ENCODE results near the gene SORBS2.

SORBS2 gene

DNA sequence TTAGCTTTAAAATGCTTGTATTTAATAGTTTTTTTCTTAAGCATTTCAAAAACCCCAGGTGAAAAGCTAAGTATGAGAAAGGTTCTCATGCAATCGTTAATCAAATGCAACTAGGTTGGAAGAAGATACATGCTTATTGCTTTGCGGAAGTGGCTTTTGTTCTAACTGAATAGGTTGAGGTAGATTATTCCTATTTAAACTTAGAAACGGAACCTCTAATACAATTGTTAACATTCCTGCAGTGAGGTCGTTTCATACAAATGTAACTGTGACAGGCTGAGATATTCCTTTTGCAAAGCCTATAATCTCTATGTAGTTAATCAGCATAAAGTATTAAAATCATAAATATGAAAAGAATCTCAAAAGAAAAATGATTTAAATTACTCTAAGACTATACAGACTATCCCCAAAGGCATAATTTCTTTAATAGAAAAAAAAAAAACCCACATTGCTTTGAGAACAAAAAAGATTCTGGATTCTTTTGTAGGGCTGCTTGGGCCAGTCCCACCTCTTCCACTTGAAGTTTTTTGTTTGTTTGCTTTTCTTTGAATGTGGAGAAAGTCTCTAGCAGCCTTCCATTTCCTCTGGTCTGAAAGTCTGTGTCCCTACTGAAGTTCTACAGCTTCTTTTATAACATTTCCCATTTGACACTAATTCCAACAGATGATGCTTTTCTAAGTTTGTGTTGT, 25.6 kb upstream of the SORBS2 start:
- in situ Hi-C loops (cut with MboI; ENCODE audit: low pct_unique_long_range_greater_than_20kb, low sequenced_read_pairs) = no loop called here

DNA sequence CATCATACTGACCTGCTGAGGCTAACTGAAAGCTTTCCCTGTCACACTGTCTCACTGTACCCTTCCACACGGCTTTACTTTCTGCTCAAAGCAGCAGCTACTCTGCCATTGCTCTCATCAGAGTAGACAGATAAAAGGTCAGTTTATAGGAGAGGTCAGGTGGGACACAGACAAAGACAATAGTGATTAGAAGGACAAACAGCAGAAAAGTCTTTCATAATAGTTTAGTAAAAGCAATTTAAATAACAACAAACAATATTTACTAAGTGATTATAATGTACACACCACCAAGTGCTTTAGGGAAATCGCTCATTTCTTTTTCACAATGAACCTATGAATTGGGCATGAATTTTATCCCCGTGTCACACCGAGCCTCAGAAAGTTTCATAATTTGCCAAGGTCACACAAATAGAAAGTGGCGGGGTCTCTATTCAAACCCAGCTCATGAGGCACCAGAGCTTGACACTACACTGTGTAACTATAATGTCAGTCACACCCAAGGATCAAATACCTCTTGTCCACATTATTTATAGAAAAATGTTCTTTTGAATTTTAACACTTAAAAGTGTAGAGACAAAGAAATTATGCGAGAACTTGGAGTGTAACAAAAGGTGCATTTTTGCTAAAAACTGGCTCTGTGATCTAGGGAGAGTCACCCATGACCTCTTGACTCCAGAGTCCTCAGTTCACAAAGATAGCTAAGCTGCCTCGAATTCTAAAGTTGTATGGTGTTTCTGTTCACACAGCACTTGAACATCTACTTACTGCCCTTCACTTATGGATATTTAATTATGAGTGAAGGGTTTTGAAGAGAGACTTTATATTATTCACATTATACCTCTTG, 24.5 kb upstream of the SORBS2 start:
- in situ Hi-C loops (cut with MboI; ENCODE audit: low pct_unique_long_range_greater_than_20kb, low sequenced_read_pairs) = no loop called here
- DNase-seq = no peak

More for the DNA sequence above, 25.6 kb upstream of the SORBS2 start:
- DNase-seq = no peak

DNA sequence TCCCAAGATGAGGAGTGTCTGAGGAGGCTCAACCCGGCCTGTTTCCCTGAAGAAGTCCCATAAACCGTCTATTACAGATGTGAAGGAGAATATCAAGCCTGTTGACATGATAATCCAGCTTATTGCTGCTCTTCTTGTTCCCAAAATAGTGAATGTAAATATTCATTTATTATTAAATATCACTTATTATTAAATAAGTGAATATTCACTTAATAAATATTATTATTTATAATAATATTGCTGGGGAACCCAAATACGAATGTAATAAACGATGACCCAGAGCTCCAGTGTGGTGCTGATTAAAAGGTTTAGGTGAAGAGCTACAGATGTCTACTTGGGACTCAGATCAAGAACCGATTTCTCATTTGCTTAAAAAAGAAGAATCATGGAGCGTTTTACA, 23.8 kb upstream of the SORBS2 start:
- no peak for DNase-seq
- in situ Hi-C loops (cut with MboI; ENCODE audit: low pct_unique_long_range_greater_than_20kb, low sequenced_read_pairs) = no loop called here

DNA sequence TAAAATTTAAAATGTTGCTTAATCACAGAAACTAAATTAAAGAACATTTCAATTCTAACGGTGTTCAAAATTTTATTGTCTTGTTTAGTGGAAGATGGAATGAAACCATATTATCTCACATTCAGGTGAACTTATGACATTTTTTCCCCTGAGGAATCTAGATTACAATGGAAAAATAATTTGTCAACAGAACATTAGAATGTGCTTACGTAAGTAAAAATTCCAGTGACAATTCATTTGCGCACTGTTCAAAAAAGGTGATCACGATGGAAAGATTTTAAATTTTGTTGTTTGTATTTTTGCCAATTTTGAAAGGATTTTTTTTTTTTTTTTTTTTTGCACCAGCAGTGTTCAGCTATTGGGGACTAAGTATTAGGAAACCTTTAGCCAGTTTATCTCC, 23.3 kb upstream of the SORBS2 start:
- in situ Hi-C loops (cut with MboI; ENCODE audit: low pct_unique_long_range_greater_than_20kb, low sequenced_read_pairs) = no loop called here
- no peak for DNase-seq

DNA sequence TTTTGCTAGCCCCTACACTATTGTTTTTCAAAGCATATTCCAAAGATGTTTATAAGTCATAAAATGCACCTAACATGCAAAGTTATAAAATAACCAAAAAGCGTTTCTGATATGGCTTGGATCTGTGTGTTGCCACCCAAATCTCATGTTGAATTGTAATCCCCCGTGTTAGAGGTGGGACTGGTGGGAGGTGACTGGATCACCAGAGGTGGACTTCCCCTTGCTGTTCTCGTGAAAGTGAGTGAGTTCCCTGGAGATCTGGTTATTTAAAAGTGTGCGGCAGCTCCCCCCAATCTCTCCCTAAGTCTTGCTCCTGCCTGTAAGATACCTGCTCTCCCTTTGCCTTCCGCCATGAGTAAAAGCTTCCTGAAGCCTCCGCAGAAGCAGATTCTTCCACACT, 22.8 kb upstream of the SORBS2 start:
- in situ Hi-C loops (cut with MboI; ENCODE audit: low pct_unique_long_range_greater_than_20kb, low sequenced_read_pairs) = no loop called here
- no peak for DNase-seq

DNA sequence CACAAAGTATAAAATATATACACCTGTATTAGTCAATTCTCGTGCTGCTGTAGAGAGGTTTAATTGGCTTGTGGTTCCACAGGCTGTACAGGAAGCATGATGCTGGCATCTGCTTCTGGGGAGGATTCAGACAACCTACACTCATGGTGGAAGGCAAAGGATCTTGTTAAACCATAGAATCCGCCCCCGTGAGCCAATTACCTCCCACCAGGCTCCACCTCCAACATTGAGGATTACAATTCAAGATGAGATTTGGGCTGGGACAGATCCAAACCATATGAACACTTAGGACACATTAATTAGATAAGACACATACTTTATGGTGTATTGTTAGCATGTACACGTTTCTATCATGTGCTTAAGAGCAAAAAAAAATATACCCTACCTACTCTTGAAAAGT, 22.1 kb upstream of the SORBS2 start:
- no peak for DNase-seq
- in situ Hi-C loops (cut with MboI; ENCODE audit: low pct_unique_long_range_greater_than_20kb, low sequenced_read_pairs) = no loop called here

DNA sequence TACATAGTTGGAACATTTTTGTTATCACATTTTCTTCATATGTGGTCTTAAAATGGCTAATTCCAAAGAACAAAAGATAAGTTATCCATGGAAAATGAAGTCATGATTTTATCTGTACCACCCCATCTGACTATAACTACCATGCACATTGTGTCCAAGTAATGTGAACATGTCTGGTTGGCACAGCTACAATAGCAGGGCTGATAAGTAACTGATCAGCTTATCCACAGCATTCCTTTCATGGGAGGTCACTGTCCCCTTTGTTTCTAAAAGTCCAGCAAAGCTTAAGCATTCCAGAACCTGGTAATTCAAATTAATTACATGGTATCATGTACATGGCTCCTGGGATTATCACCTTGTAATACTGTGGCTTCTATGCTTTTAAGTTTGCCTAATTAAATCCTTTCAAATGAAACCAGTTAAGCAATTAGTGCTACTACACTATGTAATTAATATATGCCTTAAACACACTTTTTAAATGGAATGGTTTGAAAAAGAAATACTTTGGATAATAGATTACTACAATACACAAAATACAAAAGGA, 21.1 kb upstream of the SORBS2 start:
- in situ Hi-C loops (cut with MboI; ENCODE audit: low pct_unique_long_range_greater_than_20kb, low sequenced_read_pairs) = no loop called here
- DNase-seq = no peak

DNA sequence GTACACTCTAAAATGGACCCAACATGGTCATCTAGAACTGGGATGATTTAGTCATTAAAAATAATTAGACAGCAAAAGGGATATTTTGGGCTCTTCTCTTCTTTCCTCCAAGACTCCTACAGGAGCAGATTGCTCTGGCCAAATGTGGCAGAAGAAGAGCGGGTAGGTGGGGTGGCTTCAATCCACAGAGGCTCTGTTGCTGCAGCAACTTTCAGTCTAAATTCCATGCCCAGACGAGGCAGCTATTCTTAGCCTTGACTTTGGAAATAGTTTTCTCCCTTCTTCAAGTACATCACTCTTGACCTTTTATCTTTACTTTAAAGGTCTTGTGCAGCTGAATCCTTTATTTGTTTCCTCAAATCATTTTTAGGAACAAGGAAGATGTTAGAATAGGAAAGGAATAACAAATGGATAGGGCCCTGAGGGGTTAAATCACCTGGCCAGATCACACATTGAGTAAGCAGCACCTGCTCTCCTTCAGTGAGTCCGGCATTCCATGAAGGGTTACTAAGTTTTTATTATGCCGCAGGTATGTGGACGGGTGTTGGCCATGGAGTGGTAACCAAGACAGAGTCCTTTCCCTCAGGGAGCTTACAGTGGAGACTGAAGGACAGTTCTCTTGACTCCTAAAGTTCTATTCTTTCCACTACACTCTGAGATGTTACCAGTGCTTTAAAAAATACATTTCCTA, 19.3 kb upstream of the SORBS2 start:
- in situ Hi-C loops (cut with MboI; ENCODE audit: low pct_unique_long_range_greater_than_20kb, low sequenced_read_pairs) = no loop called here
- DNase-seq = no peak

DNA sequence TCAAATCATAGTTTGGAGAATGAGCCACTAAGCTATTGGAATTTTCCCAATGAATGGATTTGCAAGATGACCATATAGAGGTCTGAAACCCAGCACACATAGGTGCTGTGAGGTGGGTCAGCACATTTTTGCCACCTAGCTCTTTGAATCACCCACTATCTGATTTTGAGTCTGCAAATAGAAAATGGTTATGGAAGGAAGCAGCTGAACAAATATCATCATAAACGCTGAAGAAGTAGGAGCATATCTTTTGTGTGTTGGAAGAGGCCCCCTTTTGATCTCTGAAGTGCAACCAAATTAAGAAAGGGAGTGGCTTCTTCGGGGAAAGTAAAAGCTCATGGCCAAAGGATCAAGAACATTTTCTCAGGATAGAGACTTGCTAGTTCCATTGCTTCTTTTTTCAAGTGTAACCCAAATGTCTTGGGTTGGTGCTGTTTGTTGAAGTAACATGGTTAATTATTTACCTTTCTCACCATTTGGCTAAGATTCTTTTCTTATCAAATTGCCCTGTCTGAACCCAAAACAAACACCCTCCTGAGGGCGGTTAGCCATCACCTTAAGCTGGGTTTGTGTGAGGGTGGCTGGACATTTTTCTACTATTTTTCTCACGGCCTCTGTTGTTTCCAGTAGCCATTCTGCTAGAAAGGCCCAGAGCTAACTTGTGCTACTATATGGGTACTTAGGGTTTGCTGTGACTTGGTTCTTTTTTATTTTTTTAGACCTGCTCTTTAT, 18.4 kb upstream of the SORBS2 start:
- no peak for DNase-seq
- in situ Hi-C loops (cut with MboI; ENCODE audit: low pct_unique_long_range_greater_than_20kb, low sequenced_read_pairs) = no loop called here

DNA sequence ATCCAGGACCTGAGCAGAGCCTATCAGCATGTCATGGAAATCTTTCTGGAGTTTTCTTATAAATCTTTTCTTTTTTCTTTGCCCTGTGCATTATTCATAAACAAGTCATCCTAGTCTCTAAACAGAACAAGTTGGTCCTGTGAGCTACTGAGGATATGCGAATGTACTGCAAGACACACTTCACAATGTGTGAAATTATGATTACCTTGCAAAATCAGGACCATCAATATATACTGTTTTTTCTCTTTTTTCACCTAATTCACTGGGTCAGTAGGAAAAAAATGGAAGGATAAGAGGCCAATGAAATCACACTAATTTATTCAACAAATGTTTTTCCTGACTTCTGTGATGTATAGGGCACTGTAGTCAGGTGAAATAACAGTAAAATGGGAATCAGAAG, 14.4 kb upstream of the SORBS2 start:
- in situ Hi-C loops (cut with MboI; ENCODE audit: low pct_unique_long_range_greater_than_20kb, low sequenced_read_pairs) = no loop called here
- DNase-seq = no peak

DNA sequence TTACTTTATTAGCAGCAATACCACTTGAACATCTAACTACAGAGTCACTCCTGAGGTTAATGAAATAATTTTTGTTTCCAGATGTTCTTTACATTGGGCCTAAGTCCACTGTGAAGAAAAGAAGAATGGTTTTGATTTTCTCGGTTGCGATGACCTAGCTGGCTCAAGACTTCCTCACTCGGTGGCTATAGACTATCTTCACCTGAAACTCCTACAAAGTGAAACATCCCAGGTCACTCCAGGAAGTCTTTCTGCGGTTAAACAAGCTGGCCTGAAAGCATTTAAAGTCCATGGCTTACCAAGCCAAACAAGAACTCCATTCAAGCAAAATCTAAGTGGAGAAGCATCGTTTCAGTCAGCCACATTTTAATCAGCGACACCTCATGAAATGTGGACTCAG, 13.7 kb upstream of the SORBS2 start:
- in situ Hi-C loops (cut with MboI; ENCODE audit: low pct_unique_long_range_greater_than_20kb, low sequenced_read_pairs) = no loop called here
- DNase-seq = no peak

DNA sequence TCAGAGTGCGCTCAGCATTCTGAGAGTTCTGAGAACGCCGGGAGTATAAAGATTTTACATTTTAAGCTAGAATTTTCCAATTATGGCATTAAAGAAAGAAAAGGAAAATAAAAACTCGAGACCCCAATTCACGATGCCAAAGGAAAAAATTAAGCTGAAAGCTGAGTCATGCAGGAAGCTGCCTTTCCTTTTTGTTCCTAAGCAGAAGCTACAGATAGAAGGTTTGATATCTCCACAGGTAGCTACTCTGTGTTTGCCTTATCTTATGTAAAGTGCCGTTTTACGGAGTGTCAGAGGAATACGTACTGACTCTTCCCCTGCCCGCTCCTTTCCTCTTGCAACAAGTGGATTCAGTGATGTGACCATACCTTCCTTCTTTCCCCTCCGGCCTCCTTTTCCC, 10.8 kb upstream of the SORBS2 start:
- in situ Hi-C loops (cut with MboI; ENCODE audit: low pct_unique_long_range_greater_than_20kb, low sequenced_read_pairs) = no loop called here
- DNase-seq = no peak

DNA sequence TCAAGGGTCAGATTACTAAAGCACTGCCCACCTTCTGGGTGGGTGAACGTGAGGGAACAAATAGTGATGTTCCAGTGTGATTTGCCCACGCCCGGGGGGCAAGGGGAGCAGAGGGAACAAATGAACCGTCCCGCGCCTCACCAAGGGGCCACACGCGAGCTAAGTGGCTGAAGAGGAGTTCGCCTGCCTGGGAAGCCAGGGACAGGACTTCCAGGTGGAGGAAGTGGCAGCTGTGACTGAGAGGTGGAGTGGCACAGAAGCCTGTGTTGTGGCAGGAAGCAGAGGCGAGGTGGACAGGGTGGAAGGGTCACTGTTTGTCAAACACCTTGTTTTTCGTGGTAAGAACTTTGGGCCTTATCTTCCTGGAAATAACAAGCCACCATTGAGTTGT, 9.0 kb upstream of the SORBS2 start:
- no peak for DNase-seq
- in situ Hi-C loops (cut with MboI; ENCODE audit: low pct_unique_long_range_greater_than_20kb, low sequenced_read_pairs) = no loop called here

DNA sequence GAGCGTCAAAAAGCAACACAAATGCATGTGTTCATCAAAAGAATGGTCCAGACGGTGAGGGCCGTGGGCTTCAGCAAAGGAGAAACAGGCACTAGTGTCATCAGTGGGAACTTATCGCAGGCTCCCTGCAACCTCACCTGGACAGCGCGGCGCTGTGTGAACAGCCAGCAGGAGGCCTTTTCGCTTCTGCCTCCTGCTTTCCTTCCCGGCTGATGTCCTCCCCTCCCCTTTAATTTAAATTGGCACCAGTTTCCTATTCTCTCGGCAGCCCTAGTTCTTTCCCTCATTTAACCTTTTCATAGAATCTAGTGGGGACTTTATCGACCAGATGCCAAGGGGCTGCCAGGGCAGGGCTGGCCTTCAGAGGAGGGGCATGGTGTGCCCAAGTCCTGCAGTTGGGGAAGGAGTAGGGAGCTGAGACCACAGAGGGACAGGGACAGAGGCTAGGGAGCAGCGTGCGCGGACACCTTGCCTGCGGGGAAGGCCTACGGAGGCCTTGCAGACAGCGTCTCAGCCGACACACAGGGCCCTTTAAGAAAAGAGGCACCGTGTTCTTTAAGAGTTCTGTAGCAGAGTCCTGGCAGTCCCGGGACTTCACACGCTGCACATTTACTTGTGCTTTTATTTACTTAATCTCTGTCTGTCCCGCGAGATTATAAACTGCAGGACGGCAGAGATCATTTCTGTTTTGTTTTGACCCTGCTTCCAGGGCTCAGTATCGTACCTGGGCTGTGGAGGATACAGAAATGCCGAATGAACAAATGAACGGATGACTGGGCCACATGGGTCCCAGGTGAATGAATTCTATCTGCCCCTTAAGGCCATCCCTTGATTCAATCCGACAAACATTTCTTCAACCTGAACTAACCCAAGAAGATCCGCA, 8.4 kb upstream of the SORBS2 start:
- in situ Hi-C loops (cut with MboI; ENCODE audit: low pct_unique_long_range_greater_than_20kb, low sequenced_read_pairs) = no loop called here
- DNase-seq = no peak

DNA sequence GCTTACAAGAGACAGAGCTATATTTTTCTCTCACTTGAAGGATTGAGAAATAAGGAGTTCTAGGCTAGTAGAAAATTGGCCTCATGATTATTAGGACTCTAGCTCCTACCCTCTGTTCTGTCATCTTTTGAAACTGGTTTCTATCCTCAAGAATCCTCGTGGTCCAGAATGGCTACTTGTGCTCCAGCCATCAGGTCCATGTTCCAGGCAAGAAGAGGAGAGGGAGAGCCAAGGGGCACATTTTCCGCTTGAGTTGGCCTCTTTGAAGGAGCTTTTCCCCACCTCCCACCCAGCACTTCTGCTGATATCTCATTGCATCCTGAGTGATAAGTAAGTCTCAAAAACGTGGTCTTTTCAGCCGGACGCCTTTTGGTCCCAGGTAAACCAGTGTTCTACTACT, 7.2 kb upstream of the SORBS2 start:
- in situ Hi-C loops (cut with MboI; ENCODE audit: low pct_unique_long_range_greater_than_20kb, low sequenced_read_pairs) = no loop called here
- DNase-seq = no peak

DNA sequence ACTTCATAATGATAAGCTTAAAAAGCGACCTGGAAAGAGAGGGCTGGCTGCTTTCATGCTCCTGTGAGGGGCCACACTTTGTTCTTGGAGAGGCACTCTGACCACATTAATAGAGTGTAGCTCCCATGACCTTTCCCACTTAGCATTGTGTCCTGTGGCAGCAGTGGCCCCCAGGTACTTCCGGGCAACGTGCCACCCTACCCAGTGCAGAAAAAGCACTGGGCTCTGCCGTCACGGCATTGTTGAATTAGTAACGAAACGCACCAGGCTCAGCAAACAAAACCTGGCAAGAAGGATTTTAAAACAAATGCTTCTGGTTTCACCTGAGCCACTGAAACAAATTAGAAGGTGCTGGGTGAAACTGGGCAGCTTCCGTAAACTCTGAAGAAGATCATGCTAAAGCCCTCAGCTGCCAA, 5.4 kb upstream of the SORBS2 start:
- DNase-seq = no peak
- in situ Hi-C loops (cut with MboI; ENCODE audit: low pct_unique_long_range_greater_than_20kb, low sequenced_read_pairs) = no loop called here

DNA sequence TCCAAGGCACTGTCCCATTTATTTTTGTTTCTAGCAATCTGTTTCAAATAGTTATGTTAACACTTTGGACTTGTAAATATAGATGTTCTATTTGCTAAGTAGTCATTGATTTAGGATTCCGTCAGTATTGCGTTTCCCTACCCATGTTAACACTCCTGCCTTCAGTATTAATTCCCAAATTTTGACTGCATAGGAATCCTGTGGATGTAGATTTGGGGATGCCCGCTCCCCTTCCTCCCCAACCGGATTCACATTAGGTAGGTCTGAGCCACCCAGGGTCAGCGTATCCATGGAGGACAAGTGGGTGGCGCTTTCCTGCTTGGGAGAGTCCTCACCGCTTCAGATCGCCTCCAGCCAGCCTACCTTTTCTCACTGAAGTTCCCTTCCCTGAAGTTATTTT, 1.1 kb upstream of the SORBS2 start:
- in situ Hi-C loops (cut with MboI; ENCODE audit: low pct_unique_long_range_greater_than_20kb, low sequenced_read_pairs) = no loop called here
- DNase-seq = no peak

DNA sequence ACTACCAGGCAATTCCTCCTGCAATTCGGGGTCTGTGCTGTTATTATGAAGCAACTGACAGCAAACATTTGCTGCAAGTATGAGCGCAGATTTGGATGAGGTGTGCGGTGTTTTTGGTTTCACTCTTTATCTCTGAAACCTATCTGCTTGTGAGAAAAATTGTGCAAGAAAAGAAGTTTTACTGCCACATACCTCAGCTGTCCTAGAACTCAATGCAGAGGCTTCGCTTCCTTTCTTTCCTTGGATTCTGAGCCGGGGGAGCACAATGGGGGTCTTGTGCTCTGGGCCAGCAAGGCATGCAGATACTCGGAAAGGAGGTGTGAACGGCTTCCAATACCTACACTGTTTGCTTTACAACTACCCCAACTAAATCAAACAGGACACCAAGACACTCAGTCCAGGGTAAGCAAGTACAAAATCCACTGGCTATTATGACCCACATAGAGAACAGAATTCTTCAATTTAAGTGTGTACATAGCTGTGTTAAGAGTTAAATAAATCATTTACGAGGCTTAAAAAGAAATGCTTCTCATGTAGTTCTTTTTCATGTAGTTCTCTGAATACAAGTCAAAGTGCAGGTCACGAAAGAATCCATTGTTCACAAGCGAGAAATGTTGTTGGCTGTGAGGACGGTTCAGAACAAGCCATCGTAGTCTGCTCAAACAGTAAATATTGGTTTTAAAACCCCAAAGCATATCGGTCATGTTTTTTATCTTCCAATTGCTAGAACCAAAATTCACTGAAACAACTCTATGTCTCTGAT, 1.1 kb downstream of the SORBS2 start:
- in situ Hi-C loops (cut with MboI; ENCODE audit: low pct_unique_long_range_greater_than_20kb, low sequenced_read_pairs) = no loop called here
- no peak for DNase-seq

All from KBM-7 (cell line).